Epithelial cell of prostate (primary cell): Measurements from ENCODE around the gene FOXJ3.

ENCODE experiments used
- DNase-seq: peaks from one replicate; pipeline ENCODE4 v3.0.0-alpha.2; 2011; ENCODE audit warnings: low read depth, low spot score
- H3K27ac ChIP-seq: fragments of 450-650 bp; 2 replicates; pipeline ENCODE4 v1.5.1; 2017; ENCODE audit warnings: mild to moderate bottlenecking

Gene FOXJ3

DNA sequence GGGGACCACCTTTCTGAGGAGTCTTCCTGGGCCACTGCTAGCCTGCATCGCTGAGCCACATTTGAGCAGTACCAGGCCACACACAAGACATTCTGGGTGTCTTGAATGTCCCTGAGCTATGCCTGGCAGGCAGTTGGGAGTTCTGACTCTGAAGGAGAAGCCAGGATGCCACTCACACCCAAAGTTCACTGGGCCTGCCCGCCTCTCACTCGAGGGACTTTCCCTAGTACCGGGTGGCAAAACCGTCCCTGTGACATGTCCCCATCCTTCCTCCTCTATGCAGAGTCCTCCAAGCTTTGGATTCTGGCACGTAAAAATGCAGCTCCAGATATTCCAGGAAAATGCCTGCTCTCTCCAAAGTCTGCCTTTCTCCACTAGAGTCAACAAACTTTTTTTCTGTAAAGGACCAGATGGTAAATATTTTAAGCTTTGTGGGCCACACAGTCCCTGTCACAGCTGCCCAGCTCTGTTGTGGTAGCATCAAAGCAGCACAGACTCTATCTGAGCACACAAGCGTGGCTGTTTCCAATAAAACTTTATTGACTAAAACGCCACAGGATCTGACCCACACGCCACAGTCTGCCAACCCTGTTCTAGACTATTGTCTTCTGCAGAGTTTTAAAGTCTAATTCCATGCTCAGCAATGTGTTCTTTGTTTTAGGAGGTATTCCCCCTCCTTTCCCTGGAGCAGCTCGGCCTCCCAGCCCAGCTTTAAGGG, 201.1 kb downstream of the FOXJ3 start:
- no peak overlapping the region for H3K27ac ChIP-seq

DNA sequence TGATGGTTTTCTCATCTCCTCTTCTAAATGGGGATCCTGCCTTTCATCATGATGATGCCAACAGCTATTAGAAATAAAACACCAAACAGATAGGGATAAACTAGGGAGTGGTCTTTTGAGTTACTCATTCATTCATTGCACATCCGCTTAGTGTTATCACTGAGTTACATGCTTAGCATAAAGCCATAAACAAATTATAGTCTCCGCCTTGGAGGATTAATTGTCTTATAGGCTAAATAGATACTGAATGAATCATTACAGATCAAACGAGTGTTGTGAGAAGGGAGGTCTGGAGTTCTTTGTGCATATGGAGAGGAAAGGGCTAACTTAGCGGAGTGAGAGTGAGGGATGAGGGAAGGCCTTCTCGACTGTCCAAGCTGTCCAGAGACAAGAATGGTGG, 201.6 kb downstream of the FOXJ3 start:
- no peak overlapping the region for H3K27ac ChIP-seq
- no peak for DNase-seq

More for the DNA sequence above, 201.1 kb downstream of the FOXJ3 start:
- no peak for DNase-seq

DNA sequence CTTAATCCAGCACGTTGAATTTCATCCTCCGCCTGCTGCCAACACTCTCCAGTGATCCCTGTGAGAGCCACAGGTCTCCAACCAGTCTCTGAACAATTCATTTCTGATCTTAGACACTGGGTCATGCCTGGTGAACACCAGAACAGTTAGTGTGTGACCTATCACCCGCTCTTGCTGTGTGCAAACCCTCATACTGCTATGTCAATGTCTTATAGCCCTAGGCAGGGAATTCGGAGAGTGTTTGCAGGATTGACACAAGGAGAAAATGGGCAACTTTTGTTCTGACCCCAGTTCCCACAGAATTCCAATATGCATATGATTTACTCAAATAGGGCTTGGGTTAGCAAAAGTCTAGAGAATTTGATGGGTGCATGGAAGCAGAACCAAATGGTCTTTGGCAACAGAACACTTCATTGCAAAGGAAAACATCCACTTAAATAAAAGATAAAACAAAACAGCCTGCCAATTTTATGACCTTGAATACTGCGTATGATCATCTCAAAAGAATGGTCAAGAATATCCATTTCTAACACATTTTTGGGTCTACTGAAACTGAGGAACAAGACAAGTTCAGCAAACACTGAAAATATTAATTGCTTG, 204.9 kb downstream of the FOXJ3 start:
- H3K27ac ChIP-seq, result no peak overlapping the region
- no peak for DNase-seq

DNA sequence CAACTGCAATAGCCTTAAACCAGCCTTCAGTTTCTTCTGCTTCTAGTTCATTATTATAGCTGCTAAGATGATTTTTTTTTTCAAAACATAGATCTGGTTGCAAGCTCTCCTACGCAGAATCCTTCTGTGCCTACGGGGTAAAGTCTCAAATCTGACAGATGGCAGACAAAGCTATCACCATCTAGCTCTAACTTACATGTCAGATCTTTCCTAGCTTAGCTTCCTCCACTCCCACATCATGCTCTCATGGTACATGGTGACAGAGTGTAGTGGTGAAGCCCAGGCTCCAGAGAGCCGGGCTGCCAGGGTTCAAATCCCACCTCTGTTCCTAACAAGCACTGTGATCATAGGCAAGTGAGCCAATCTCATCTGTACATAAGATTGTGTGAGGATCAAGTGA, 206.1 kb downstream of the FOXJ3 start:
- DNase-seq, result no peak
- H3K27ac ChIP-seq, result no peak overlapping the region

DNA sequence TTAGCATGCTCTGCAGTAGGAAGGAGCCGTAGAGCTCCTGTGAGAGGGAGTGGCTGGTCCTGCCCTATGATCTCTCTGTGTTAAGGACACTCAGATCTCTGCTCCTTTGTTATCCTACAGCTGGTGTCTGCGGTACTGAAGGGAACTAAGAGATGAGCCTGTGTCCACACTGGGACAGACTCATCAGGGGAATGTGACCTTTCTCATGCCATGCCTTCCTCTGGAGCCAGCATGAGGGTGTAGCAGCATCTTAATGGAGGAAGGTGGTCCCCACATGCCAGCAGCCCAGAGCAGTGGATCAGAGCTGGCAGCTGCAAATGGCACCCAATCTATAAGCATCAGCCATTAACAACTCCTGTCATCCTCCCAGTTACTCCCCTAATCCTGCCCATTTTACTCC, 206.5 kb downstream of the FOXJ3 start:
- no peak overlapping the region for H3K27ac ChIP-seq
- no peak for DNase-seq

DNA sequence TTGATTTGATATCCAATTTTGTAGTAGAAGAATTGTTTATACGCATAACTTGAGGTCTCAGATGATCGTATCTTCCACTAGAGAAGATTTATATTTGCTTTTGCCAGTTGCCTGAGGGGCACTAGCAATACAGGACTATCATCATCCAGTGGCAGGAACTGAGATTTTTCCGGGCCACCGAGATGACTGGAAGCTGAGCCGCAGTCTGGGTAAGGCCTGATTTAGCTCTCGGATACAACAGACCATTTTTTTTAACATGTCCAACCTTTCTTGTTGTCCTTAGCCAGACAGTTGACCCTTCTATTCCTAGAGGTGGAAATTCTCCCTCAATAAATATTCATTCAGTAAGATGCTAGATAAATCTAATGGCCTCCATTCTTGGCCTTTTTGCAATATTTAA, 207.3 kb downstream of the FOXJ3 start:
- no peak for DNase-seq
- H3K27ac ChIP-seq, result no peak overlapping the region
